ENCODE results near the gene NOX4.

The NOX4 gene

GRCh38 chr11:89503422-89503821 is 12.2 kb upstream of the NOX4 start:
- no CpG with 5 or more reads among the region's 2 CpGs for WGBS, 2 experiments (ENCODE audit: insufficient coverage in 2 of 2)
- Histone ChIP-seq H3K4me3 (ENCODE audit: extremely low read depth, insufficient read depth, low read length, poor library complexity, severe bottlenecking) (no peak overlapping the region), H3K27ac (ENCODE audit: low read depth, low read length, severe bottlenecking) (no peak overlapping the region), H3K9me3 (ENCODE audit: control insufficient read depth, low read length) (no peaks in the 10 kb centered on the region), H3K4me1 (ENCODE audit: control insufficient read depth, insufficient read depth, low read length, poor library complexity, severe bottlenecking) (no peaks in the 10 kb centered on the region), H3K36me3 (ENCODE audit: control insufficient read depth, insufficient read depth, low read length) (no peaks in the 10 kb centered on the region)

- H3K9me3 ChIP-seq (ENCODE audit: control insufficient read depth, low read length): no peaks in the 10 kb centered on the region
- H3K27ac ChIP-seq (ENCODE audit: low read depth, low read length, severe bottlenecking): no peak overlapping the region
- no CpG with 5 or more reads among the region's 2 CpGs for WGBS, 2 experiments (ENCODE audit: insufficient coverage in 2 of 2)
- H3K36me3 ChIP-seq (ENCODE audit: control insufficient read depth, insufficient read depth, low read length): no peaks in the 10 kb centered on the region
- no peaks in the 10 kb centered on the region for H3K4me1 ChIP-seq (ENCODE audit: control insufficient read depth, insufficient read depth, low read length, poor library complexity, severe bottlenecking)
- H3K4me3 ChIP-seq (ENCODE audit: extremely low read depth, insufficient read depth, low read length, poor library complexity, severe bottlenecking): no peak overlapping the region
Observed at GRCh38 chr11:89502301-89502700, 11.1 kb upstream of the NOX4 start.

- Histone ChIP-seq H3K4me3 (ENCODE audit: extremely low read depth, insufficient read depth, low read length, poor library complexity, severe bottlenecking) (no peak overlapping the region), H3K4me1 (ENCODE audit: control insufficient read depth, insufficient read depth, low read length, poor library complexity, severe bottlenecking) (peaks cover 8% of the 10 kb centered on the region), H3K9me3 (ENCODE audit: control insufficient read depth, low read length) (no peaks in the 10 kb centered on the region), H3K36me3 (ENCODE audit: control insufficient read depth, insufficient read depth, low read length) (no peaks in the 10 kb centered on the region), H3K27ac (ENCODE audit: low read depth, low read length, severe bottlenecking) (no peak overlapping the region)
Observed at GRCh38 chr11:89500336-89500735, 9.2 kb upstream of the NOX4 start.

GRCh38 chr11:89498845-89499448 is 7.8 kb upstream of the NOX4 start:
- H3K9me3 ChIP-seq (ENCODE audit: control insufficient read depth, low read length): no peaks in the 10 kb centered on the region
- no peak overlapping the region for H3K27ac ChIP-seq (ENCODE audit: low read depth, low read length, severe bottlenecking)
- H3K36me3 ChIP-seq (ENCODE audit: control insufficient read depth, insufficient read depth, low read length): no peaks in the 10 kb centered on the region
- H3K4me3 ChIP-seq (ENCODE audit: extremely low read depth, insufficient read depth, low read length, poor library complexity, severe bottlenecking): no peak overlapping the region
- peaks cover 13% of the 10 kb centered on the region for H3K4me1 ChIP-seq (ENCODE audit: control insufficient read depth, insufficient read depth, low read length, poor library complexity, severe bottlenecking)
- WGBS, 2 experiments (ENCODE audit: insufficient coverage in 2 of 2): 94 to 100% methylated on average over 2 to 3 of the region's 5 CpGs

- H3K27ac ChIP-seq (ENCODE audit: low read depth, low read length, severe bottlenecking): peak overlapping the region; percentile 67
- H3K36me3 ChIP-seq (ENCODE audit: control insufficient read depth, insufficient read depth, low read length): no peaks in the 10 kb centered on the region
- no peaks in the 10 kb centered on the region for H3K9me3 ChIP-seq (ENCODE audit: control insufficient read depth, low read length)
- 31 to 50% methylated on average over 1 to 2 of the region's 3 CpGs for WGBS, 2 experiments (ENCODE audit: insufficient coverage in 2 of 2)
- H3K4me3 ChIP-seq (ENCODE audit: extremely low read depth, insufficient read depth, low read length, poor library complexity, severe bottlenecking): no peak overlapping the region
- H3K4me1 ChIP-seq (ENCODE audit: control insufficient read depth, insufficient read depth, low read length, poor library complexity, severe bottlenecking): peaks cover 17% of the 10 kb centered on the region
Observed at GRCh38 chr11:89495951-89496350, 4.8 kb upstream of the NOX4 start.

GRCh38 chr11:89493431-89493830 is 2.3 kb upstream of the NOX4 start:
- H3K4me1 ChIP-seq (ENCODE audit: control insufficient read depth, insufficient read depth, low read length, poor library complexity, severe bottlenecking): peaks cover 17% of the 10 kb centered on the region

GRCh38 chr11:89490602-89490980 is 584 bp downstream of the NOX4 start:
- Histone ChIP-seq H3K36me3 (ENCODE audit: control insufficient read depth, insufficient read depth, low read length) (no peaks in the 10 kb centered on the region), H3K9me3 (ENCODE audit: control insufficient read depth, low read length) (no peaks in the 10 kb centered on the region), H3K4me1 (ENCODE audit: control insufficient read depth, insufficient read depth, low read length, poor library complexity, severe bottlenecking) (peaks cover 12% of the 10 kb centered on the region), H3K27ac (ENCODE audit: low read depth, low read length, severe bottlenecking) (no peak overlapping the region), H3K4me3 (ENCODE audit: extremely low read depth, insufficient read depth, low read length, poor library complexity, severe bottlenecking) (peak overlapping the region; percentile 35)
- WGBS, 2 experiments (ENCODE audit: insufficient coverage in 2 of 2): 80% methylated on average over 1 of the region's 3 CpGs; no CpG with 5 or more reads in 1 of the 2 experiments

More at GRCh38 chr11:89493431-89493830, 2.3 kb upstream of the NOX4 start:
- Histone ChIP-seq H3K4me3 (ENCODE audit: extremely low read depth, insufficient read depth, low read length, poor library complexity, severe bottlenecking) (no peak overlapping the region), H3K36me3 (ENCODE audit: control insufficient read depth, insufficient read depth, low read length) (no peaks in the 10 kb centered on the region), H3K27ac (ENCODE audit: low read depth, low read length, severe bottlenecking) (no peak overlapping the region), H3K9me3 (ENCODE audit: control insufficient read depth, low read length) (no peaks in the 10 kb centered on the region)
- 83 to 94% methylated on average over 2 of the region's 3 CpGs for WGBS, 2 experiments (ENCODE audit: insufficient coverage in 2 of 2)

GRCh38 chr11:89489930-89490329 is 1.2 kb downstream of the NOX4 start:
- H3K4me1 ChIP-seq (ENCODE audit: control insufficient read depth, insufficient read depth, low read length, poor library complexity, severe bottlenecking): peaks cover 5% of the 10 kb centered on the region
- H3K9me3 ChIP-seq (ENCODE audit: control insufficient read depth, low read length): no peaks in the 10 kb centered on the region
- no peaks in the 10 kb centered on the region for H3K36me3 ChIP-seq (ENCODE audit: control insufficient read depth, insufficient read depth, low read length)
- no peak overlapping the region for H3K4me3 ChIP-seq (ENCODE audit: extremely low read depth, insufficient read depth, low read length, poor library complexity, severe bottlenecking)
- no peak overlapping the region for H3K27ac ChIP-seq (ENCODE audit: low read depth, low read length, severe bottlenecking)
- WGBS, 2 experiments (ENCODE audit: insufficient coverage in 2 of 2): 100% methylated on average over 1 of the region's 1 CpG; no CpG with 5 or more reads in 1 of the 2 experiments

- H3K9me3 ChIP-seq (ENCODE audit: control insufficient read depth, low read length): no peaks in the 10 kb centered on the region
- WGBS, 2 experiments (ENCODE audit: insufficient coverage in 2 of 2): 72 to 94% methylated on average over 2 of the region's 3 CpGs
- H3K36me3 ChIP-seq (ENCODE audit: control insufficient read depth, insufficient read depth, low read length): peaks cover under 1% of the 10 kb centered on the region
- H3K27ac ChIP-seq (ENCODE audit: low read depth, low read length, severe bottlenecking): no peak overlapping the region
- H3K4me1 ChIP-seq (ENCODE audit: control insufficient read depth, insufficient read depth, low read length, poor library complexity, severe bottlenecking): peaks cover 4% of the 10 kb centered on the region
- no peak overlapping the region for H3K4me3 ChIP-seq (ENCODE audit: extremely low read depth, insufficient read depth, low read length, poor library complexity, severe bottlenecking)
Observed at GRCh38 chr11:89487016-89487415, 4.2 kb downstream of the NOX4 start.

- H3K4me1 ChIP-seq (ENCODE audit: control insufficient read depth, insufficient read depth, low read length, poor library complexity, severe bottlenecking): no peaks in the 10 kb centered on the region
- no peak overlapping the region for H3K4me3 ChIP-seq (ENCODE audit: extremely low read depth, insufficient read depth, low read length, poor library complexity, severe bottlenecking)
- no peaks in the 10 kb centered on the region for H3K9me3 ChIP-seq (ENCODE audit: control insufficient read depth, low read length)
- H3K27ac ChIP-seq (ENCODE audit: low read depth, low read length, severe bottlenecking): no peak overlapping the region
- H3K36me3 ChIP-seq (ENCODE audit: control insufficient read depth, insufficient read depth, low read length): peaks cover 8% of the 10 kb centered on the region
Observed at GRCh38 chr11:89484896-89485295, 6.3 kb downstream of the NOX4 start.

GRCh38 chr11:89477175-89477574 is 14.0 kb downstream of the NOX4 start:
- peaks cover 8% of the 10 kb centered on the region for H3K36me3 ChIP-seq (ENCODE audit: control insufficient read depth, insufficient read depth, low read length)
- WGBS, 2 experiments (ENCODE audit: insufficient coverage in 2 of 2): 49 to 63% methylated on average over 6 of the region's 6 CpGs

More at GRCh38 chr11:89477175-89477574, 14.0 kb downstream of the NOX4 start:
- Histone ChIP-seq H3K27ac (ENCODE audit: low read depth, low read length, severe bottlenecking) (no peak overlapping the region), H3K4me1 (ENCODE audit: control insufficient read depth, insufficient read depth, low read length, poor library complexity, severe bottlenecking) (no peaks in the 10 kb centered on the region), H3K4me3 (ENCODE audit: extremely low read depth, insufficient read depth, low read length, poor library complexity, severe bottlenecking) (no peak overlapping the region), H3K9me3 (ENCODE audit: control insufficient read depth, low read length) (no peaks in the 10 kb centered on the region)
